CD4-positive, CD25-positive, alpha-beta regulatory T cell (primary cell): ENCODE results near the gene FAAP20. TPM values are rescaled to one million over a fixed set of nuclear protein-coding genes. Genes with fewer than 3 reads are reported as not detected.

ENCODE experiments used
- ATAC-seq, 2 donors: fragments of 150-1000 bp; cut with Tn5 transposase; one replicate each; pipeline ENCODE4 v1.10.0; 2021; ENCODE audit warnings: low read depth in 2 of 2, moderate number of reproducible peaks in 2 of 2, moderate library complexity in 1 of 2
- DNase-seq, 3 donors: peaks; one replicate each; pipeline versions ENCODE4 v3.0.0 to v3.0.0-alpha.2; 2012 to 2022; ENCODE audit warnings: mixed read lengths in 1 of 3
- H3K27ac ChIP-seq: one replicate; pipeline ENCODE4 v1.7.0; 2013; ENCODE audit warnings: mild to moderate bottlenecking, low read length; ENCODE audit not compliant: insufficient read depth, poor library complexity, severe bottlenecking
- H3K27me3 ChIP-seq: one replicate; pipeline ENCODE4 v1.7.0; 2013; ENCODE audit warnings: low read length; ENCODE audit not compliant: control insufficient read depth, insufficient read depth
- H3K36me3 ChIP-seq: one replicate; pipeline ENCODE4 v1.7.0; 2013; ENCODE audit warnings: mild to moderate bottlenecking, low read length, moderate library complexity; ENCODE audit not compliant: control insufficient read depth, insufficient read depth
- H3K4me1 ChIP-seq: 2 replicates; pipeline ENCODE4 v1.7.0; 2013; ENCODE audit warnings: mild to moderate bottlenecking, low read length; ENCODE audit not compliant: insufficient read depth, control insufficient read depth, poor library complexity, severe bottlenecking
- H3K4me3 ChIP-seq: one replicate; pipeline ENCODE4 v1.7.0; 2013; ENCODE audit warnings: low read depth, mild to moderate bottlenecking, low read length, moderate library complexity
- H3K9me3 ChIP-seq, 2 experiments: 1 replicate in 1 of 2; 2 replicates in 1 of 2; pipeline ENCODE4 v1.7.0; 2013; ENCODE audit warnings: low read length in 2 of 2, mild to moderate bottlenecking in 1 of 2, moderate library complexity in 1 of 2; ENCODE audit not compliant: control insufficient read depth in 2 of 2
- H3K27ac Mint-ChIP-seq, 3 donors: one replicate each; pipeline ENCODE4 v1.8.0; 2020 to 2022; ENCODE audit warnings: mild to moderate bottlenecking in 3 of 3, mixed read lengths in 3 of 3, moderate library complexity in 2 of 3
- H3K27me3 Mint-ChIP-seq: one replicate; pipeline ENCODE4 v1.8.0; 2022; ENCODE audit warnings: mild to moderate bottlenecking, mixed read lengths
- H3K36me3 Mint-ChIP-seq: one replicate; pipeline ENCODE4 v1.8.0; 2020; ENCODE audit warnings: mixed read lengths
- H3K4me1 Mint-ChIP-seq, 4 donors: one replicate each; pipeline ENCODE4 v1.8.0; 2020 to 2022; ENCODE audit warnings: mixed read lengths in 4 of 4, mild to moderate bottlenecking in 1 of 4
- H3K4me3 Mint-ChIP-seq, 4 donors: one replicate each; pipeline ENCODE4 v1.8.0; 2020 to 2022; ENCODE audit warnings: mild to moderate bottlenecking in 4 of 4, mixed read lengths in 4 of 4, moderate library complexity in 3 of 4
- H3K9me3 Mint-ChIP-seq, 7 donors: one replicate each; pipeline ENCODE4 v1.8.0; 2020 to 2022; ENCODE audit warnings: mixed read lengths in 7 of 7, mild to moderate bottlenecking in 3 of 7, moderate library complexity in 2 of 7
- polyA plus RNA-seq, 4 donors: library from polyadenylated mRNA; unstranded; fragments of 300-500 nt; fragmentation: Illumina TruSeq; gene quantifications; one replicate each; pipeline ENCODE4 v1.2.3, GENCODE V29; 2021
- total RNA-seq: library from RNA; stranded (reverse); gene quantifications from one replicate; pipeline ENCODE4 v1.2.3, GENCODE V29; 2022

Gene FAAP20
- total and polyA plus RNA-seq, 5 donors from 2014 or later = 40.0 to 66.5 (median 45.4) TPM

- Mint-ChIP-seq H3K27ac (peak overlapping the region; percentile 79 to 93 (median 88)), H3K9me3 (no peaks in the 10 kb centered on the region), H3K36me3 (no peaks in the 10 kb centered on the region), H3K4me3 (peak overlapping the region; percentile 87 to 96 (median 89)), H3K27me3 (no peaks in the 10 kb centered on the region), H3K4me1 (peaks cover 0 to 38% (median 13%) of the 10 kb centered on the region in 4 donors)
- ATAC-seq (peak; percentile 76 to 77), DNase-seq (peak; percentile 81 to 93 (median 92))
- Histone ChIP-seq H3K9me3 (no peaks in the 10 kb centered on the region), H3K27ac (peak overlapping the region; percentile 81), H3K4me3 (peak overlapping the region; percentile 59), H3K36me3 (no peaks in the 10 kb centered on the region), H3K27me3 (no peaks in the 10 kb centered on the region), H3K4me1 (peaks cover 38% of the 10 kb centered on the region)
Observed at GRCh38 chr1:2194898-2195673, 514 bp upstream of the FAAP20 start.

- Mint-ChIP-seq H3K4me1 (peaks cover 0 to 29% (median 7%) of the 10 kb centered on the region in 4 donors), H3K4me3 (peak overlapping the region in 3 of 4 donors; percentile 52 to 69 (median 64))
- no peak overlapping the region for H3K4me3 ChIP-seq
Observed at GRCh38 chr1:2193514-2194281, 874 bp downstream of the FAAP20 start.

GRCh38 chr1:2192031-2192995, 2.3 kb downstream of the FAAP20 start:
- Histone ChIP-seq H3K27ac (no peak overlapping the region), H3K36me3 (no peaks in the 10 kb centered on the region), H3K4me1 (peaks cover 26% of the 10 kb centered on the region), H3K4me3 (no peak overlapping the region), H3K27me3 (no peaks in the 10 kb centered on the region), H3K9me3 (no peaks in the 10 kb centered on the region)
- Mint-ChIP-seq H3K27ac (peak overlapping the region in 2 of 3 donors; percentile 15 to 86), H3K4me1 (peaks cover 0 to 21% (median 7%) of the 10 kb centered on the region in 4 donors), H3K9me3 (no peaks in the 10 kb centered on the region), H3K27me3 (no peaks in the 10 kb centered on the region), H3K36me3 (no peaks in the 10 kb centered on the region), H3K4me3 (peak overlapping the region; percentile 46 to 94 (median 77))
- ATAC-seq = no peak
- no peak for DNase-seq

More at GRCh38 chr1:2193514-2194281, 874 bp downstream of the FAAP20 start:
- Histone ChIP-seq H3K27ac (peak overlapping the region; percentile 5), H3K4me1 (peaks cover 33% of the 10 kb centered on the region), H3K9me3 (no peaks in the 10 kb centered on the region), H3K27me3 (no peaks in the 10 kb centered on the region), H3K36me3 (no peaks in the 10 kb centered on the region)
- ATAC-seq (no peak), DNase-seq (no peak)
- H3K27me3 Mint-ChIP-seq = no peaks in the 10 kb centered on the region
- H3K36me3 Mint-ChIP-seq = no peaks in the 10 kb centered on the region
- H3K27ac Mint-ChIP-seq = peak overlapping the region in 1 of 3 donors; percentile 43
- no peaks in the 10 kb centered on the region for H3K9me3 Mint-ChIP-seq

- Mint-ChIP-seq H3K4me1 (peaks cover 0 to 21% (median 7%) of the 10 kb centered on the region in 4 donors), H3K9me3 (no peaks in the 10 kb centered on the region), H3K27ac (no peak overlapping the region), H3K36me3 (peaks cover 2% of the 10 kb centered on the region), H3K4me3 (peak overlapping the region in 3 of 4 donors; percentile 33 to 71 (median 71)), H3K27me3 (no peaks in the 10 kb centered on the region)
- DNase-seq = no peak
- Histone ChIP-seq H3K4me1 (peaks cover 22% of the 10 kb centered on the region), H3K9me3 (no peaks in the 10 kb centered on the region), H3K4me3 (no peak overlapping the region), H3K36me3 (no peaks in the 10 kb centered on the region), H3K27me3 (no peaks in the 10 kb centered on the region), H3K27ac (peak overlapping the region; percentile 71)
- no peak for ATAC-seq
Observed at GRCh38 chr1:2190491-2190976, 4.0 kb downstream of the FAAP20 start.

- peak overlapping the region; percentile 92 to 97 (median 97) for H3K27ac Mint-ChIP-seq
- no peaks in the 10 kb centered on the region for H3K27me3 Mint-ChIP-seq
Observed at GRCh38 chr1:2189459-2190425, 4.8 kb downstream of the FAAP20 start.

GRCh38 chr1:2188336-2188735, 6.2 kb downstream of the FAAP20 start:
- no peaks in the 10 kb centered on the region for H3K9me3 Mint-ChIP-seq
- no peak for ATAC-seq
- H3K36me3 ChIP-seq = peaks cover 7% of the 10 kb centered on the region
- H3K27ac Mint-ChIP-seq = no peak overlapping the region
- H3K27me3 Mint-ChIP-seq = no peaks in the 10 kb centered on the region
- peak overlapping the region in 2 of 4 donors; percentile 11 to 21 for H3K4me3 Mint-ChIP-seq
- no peaks in the 10 kb centered on the region for H3K9me3 ChIP-seq
- H3K4me1 ChIP-seq = peaks cover 7% of the 10 kb centered on the region
- peaks cover 0 to 18% (median 7%) of the 10 kb centered on the region in 4 donors for H3K4me1 Mint-ChIP-seq
- H3K27ac ChIP-seq = no peak overlapping the region
- H3K4me3 ChIP-seq = no peak overlapping the region
- H3K36me3 Mint-ChIP-seq = peaks cover 5% of the 10 kb centered on the region
- no peaks in the 10 kb centered on the region for H3K27me3 ChIP-seq
- no peak for DNase-seq

More at GRCh38 chr1:2189459-2190425, 4.8 kb downstream of the FAAP20 start:
- H3K27me3 ChIP-seq = no peaks in the 10 kb centered on the region
- H3K9me3 ChIP-seq = no peaks in the 10 kb centered on the region
- H3K4me3 Mint-ChIP-seq = peak overlapping the region; percentile 76 to 92 (median 83)
- peaks cover 6% of the 10 kb centered on the region for H3K36me3 ChIP-seq
- peaks cover 5% of the 10 kb centered on the region for H3K36me3 Mint-ChIP-seq
- peak; percentile 85 to 89 for ATAC-seq
- peak overlapping the region; percentile 71 for H3K27ac ChIP-seq
- H3K4me1 Mint-ChIP-seq = peaks cover 0 to 21% (median 7%) of the 10 kb centered on the region in 4 donors
- DNase-seq = peak; percentile 83 to 91 (median 89)
- H3K4me3 ChIP-seq = no peak overlapping the region
- H3K4me1 ChIP-seq = peaks cover 15% of the 10 kb centered on the region
- H3K9me3 Mint-ChIP-seq = no peaks in the 10 kb centered on the region
